GM19452 (cell line): ENCODE results near the gene GPR3.

Experiments used
- ATAC-seq: cut with Tn5 transposase; IDR thresholded peaks from one replicate; pipeline ENCODE4 v1.9.1; 2021; ENCODE audit not compliant: unreplicated experiment

GPR3 gene

DNA sequence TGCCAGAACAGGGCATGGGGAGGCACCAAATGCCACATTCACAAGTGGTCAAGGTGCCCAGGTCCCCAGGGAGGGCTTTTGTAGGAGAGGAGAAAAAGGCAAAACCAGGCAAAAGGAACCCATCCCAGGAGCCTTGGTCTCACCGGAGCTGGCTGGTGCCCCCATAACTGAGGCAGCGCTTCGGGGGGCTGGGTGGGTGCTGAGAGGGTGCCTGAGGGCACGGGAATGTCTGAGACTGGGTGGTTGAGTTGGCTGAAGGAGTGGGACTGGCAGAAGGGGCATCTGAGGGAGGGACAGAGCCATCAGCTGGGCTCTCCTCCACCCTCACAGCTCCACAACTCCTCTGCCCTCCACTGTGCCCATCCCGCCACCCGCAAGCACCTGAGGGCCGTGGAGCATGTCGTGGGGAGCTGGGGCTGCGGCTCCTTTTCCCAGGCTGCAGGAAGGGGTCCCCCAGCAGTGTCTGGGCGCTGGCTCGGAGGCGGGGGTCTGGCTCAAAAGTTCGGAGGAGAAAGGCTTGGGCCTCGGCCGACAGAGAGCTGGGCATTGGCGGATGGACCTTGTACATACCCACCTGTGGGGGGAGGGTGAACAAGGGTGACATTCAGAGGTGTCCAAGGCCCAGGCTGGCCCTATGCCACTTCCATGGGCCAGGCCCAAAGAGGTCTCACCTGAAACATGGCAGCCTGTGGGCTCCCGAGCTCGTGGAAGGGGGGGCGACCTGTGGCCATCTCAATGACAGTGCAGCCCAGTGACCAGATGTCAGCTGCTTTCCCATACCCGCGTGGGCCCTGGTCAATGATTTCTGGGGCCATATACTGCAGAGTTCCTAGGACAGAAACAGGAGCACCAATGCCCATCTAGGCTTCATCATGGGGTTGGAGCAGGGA lies 34.1 kb upstream of the GPR3 start:
- ATAC-seq = no peak

GRCh38 chr1:27358928-27359313 lies 33.5 kb upstream of the GPR3 start:
- no peak for ATAC-seq

DNA sequence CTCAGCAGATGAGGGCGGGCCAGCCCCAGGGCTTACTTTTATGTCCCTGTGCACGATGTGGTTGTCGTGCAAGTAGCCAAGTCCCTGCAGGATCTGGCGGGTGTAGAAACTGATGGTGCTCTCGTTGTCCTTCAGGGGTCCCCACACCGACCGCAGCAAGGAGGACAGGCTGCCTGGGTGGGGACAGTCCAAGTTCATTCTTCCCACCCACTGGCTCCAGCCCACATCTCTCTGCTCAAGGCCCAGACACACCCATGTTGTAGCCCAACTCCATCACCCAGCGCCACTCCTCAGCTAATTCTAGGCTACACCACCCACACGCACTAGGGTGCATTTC lies 32.6 kb upstream of the GPR3 start:
- ATAC-seq = no peak

DNA sequence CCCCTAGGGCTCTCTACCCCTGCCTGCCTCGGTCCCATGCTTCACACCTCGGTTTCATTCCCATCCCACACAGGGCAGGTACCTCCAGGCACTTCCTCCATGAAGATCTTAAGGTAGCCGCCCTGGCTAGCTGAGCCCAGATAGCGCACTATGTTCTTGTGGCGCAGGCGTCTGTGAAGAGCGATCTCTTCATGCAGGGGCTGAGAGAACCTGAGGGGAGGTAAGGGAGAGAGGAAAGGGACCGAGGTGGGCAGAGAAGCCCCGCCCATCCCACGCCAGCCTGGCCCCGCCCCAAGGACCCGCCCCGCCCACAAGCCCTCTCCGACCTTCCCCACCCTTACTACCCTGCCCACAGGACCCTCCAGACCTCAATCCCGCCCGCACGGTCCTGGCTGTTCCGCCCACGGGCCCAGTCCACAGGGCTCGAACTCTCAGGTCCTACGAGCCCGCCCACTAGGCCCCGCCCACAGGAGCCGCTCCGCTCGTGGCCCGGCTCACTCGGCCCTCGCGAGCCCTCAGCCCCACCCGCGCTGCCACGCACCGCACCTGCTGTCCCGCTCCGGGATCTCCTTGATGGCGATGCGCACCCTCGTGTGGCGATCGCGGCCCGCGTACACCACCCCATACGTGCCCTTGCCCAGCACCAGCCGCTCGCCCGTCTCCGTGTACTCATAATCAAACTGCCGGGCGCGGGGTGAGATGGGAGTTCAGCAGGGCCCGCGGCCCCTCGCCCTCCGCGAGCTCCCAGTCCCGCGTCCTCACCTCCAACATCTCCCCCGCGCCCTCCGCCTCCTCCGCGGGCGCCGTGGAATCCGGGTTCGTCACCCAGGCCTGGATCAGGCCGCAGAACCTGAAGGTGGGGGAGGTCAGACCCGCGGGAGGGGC lies 32.0 kb upstream of the GPR3 start:
- no peak for ATAC-seq

DNA sequence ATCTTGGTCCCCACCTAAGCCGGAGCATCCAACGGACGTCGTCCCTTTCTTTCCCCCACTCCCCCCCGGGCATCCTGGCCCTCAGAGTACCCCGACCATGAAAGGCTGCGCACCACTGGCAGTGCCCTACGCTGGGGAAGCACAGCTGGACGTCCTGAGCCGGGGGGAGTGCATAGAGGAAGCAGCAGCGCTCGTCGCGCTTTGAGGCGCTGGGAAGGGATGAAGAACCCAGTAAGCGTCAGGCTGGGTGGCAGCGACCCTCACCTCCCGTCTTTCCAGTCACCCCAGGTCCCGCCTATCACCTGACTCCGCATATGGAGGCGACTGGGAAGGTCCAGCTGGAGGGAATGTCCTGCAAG lies 31.4 kb upstream of the GPR3 start:
- ATAC-seq = no peak

- ATAC-seq = no peak
These were observed 30.9 kb upstream of the GPR3 start for GRCh38 chr1:27361553-27361952.

GRCh38 chr1:27363766-27364695 lies 28.4 kb upstream of the GPR3 start:
- ATAC-seq = no peak

DNA sequence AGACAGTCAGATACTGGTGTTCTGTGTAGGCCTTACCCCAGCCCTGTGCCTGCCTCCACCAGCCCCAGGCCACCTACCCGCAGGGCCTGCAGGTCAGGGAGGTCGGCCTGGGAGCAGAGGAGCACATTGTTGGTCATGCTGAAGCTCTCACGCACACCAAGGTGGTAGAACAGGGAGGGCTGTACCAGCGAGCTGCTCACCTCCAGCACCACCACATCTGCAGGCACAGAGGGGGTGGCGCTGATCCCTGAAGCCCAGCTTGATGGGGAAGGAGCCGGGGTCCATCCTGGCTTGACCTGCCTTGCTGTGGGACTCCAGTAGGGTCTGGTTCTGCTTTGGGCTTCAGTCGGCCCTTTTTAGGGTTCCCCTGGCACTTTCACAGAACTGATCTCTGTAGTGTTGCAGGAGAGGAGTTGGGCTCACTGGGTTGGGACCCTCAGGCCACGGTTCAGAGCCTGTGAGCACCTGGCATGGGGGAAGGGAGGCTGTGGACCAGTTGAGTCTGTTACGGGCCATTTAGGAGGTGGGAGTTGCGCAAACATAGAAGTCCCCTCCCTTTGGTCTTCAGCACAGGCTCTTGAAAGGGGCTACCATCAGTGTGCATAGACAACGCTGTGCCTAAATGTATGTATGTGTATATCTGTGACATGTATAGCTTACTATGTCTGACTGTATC lies 27.6 kb upstream of the GPR3 start:
- ATAC-seq = no peak

DNA sequence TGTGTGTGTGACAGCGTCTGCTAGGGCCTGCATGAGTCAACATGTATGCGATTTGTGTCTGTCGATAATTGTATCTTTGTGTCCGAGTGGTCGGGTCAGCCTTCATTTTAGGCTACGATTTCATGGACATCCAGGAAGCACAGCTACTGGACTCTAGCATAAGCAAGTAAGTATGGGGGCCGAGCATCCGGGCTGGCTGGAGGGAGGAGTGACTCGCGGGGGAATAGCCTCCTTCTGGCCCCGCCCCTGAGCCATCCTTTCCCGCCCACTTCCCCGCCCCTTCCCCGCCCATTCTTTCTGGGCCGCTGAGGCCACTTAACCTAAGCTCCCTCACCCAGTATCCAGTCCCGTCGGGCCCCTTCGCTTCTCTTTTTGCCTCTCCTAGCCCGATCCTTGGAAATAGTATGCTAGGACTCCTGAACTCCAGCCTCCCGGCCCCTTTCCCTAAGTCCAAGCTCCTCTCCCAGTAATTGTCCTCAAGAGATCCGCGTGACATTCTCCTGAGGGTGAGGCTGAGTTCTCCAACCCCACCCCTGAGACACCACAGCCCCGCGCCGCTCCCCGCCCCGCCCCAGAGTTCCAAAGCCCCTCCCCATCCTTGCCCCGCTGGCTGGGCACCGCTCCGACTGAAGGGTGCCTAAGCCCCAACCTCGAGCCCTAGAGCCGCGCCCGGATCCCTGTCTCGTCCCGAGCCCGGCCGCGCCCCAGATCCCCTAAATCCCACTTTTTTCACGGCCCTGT lies 26.9 kb upstream of the GPR3 start:
- no peak for ATAC-seq

- ATAC-seq = no peak
These were observed 26.4 kb upstream of the GPR3 start for GRCh38 chr1:27366113-27366410.

GRCh38 chr1:27366411-27367159 lies 25.8 kb upstream of the GPR3 start, which contains the start of gene MAP3K6:
TSS of gene MAP3K6 (minus strand) at chr1:27366961. CDS start at chr1:27366597, 364 bp downstream.
- no peak for ATAC-seq

DNA sequence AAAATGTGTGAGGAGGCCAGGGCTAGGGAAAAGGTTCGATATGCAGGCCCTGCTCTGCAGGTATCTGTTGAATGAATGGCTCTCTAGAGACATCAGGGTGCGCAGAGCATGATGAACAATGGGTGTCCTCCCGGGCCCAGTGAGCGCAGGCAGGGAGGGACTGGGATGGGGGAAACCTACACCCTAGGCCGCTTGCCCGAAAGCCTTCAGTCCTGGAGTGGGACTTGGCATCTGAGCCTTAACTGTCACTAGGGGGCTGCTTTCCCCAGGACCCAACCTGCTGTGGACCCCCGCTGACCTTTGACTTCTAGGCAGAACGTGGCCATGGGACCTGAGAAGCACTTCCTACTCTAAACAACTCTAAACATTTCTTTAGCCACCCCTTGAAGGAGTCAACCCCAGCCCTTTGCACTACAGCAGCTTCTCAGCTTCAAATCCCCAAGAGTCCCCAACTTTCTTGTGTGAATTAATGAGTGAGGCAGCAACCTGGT lies 25.2 kb upstream of the GPR3 start:
- ATAC-seq = no peak

GRCh38 chr1:27368869-27369582 lies 23.4 kb upstream of the GPR3 start:
- ATAC-seq = no peak

DNA sequence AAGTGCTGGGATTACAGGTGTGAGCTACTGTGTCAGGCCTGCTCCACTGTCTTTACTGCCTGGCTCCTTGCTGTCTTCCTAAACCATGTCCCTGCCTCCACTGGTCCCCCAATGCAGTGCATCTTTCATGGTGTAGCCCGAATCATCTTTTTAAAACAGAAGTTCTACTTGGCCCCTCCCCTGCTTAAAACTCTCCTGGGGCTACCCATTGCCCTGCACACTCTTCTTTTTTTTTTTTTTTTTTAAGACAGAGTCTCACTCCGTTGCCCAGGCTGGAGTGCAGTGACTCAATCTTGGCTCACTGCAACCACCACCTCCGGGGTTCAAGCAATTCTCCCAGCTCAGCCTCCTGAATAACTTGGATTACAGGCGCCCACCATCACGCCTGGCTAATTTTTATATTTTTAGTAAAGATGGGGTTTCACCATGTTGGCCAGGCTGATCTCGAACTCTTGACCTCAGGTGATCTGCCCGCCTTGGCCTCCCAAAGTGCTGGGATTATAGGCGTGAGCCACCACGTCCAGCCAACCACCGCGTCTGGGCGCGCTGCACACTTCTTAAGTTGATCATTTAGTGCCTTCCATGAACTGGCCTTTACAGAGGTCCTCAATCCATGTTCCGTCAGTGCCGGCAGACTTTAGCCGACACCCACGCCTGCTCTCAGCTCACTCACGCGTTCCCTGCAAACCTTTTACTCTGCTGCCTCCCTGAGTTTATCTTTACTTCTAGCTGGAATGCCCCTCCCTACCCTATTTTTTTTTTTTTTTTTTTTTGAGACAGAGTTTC lies 20.2 kb upstream of the GPR3 start:
- no peak for ATAC-seq

DNA sequence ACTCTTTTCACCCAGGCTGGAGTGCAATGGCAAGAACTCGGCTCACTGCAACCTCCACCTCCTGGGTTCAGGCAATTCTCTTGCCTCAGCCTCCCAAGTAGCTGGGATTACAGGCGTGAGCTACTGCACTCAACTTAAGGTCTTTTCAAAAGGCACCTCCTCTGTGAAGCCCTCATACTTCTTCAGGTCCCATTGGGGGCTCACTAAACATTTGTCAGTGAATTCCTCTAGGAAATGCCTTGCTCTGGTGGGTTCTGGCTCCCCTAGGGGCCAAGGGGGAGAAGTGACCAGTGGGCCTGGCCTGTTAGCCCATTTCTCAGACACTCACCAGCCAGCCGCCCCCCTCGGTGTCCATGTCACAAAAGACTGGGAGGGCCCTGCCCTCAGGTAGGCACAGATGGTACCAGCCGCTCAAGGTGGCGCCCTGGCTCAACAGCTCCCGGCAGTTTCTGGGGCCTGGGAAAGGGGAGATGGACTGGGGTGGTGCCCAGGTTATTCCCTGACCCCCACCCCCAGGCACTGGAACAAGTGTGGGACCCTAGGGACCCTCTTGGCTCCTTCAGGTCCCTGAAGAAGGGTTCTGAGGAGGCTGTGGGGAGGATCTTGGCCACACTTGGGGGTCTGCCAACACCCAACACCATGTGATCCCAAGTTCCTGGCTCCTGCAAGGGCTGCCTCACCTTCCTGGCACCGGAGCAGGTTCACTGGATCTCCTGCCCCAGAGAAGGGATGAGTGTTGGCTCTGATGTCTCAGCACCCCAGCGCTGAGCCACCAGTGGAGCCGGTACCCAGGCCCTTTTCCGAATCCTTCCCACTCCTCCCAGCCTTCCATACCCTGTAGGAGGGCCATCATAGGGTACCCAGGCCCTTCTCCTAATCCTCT lies 19.4 kb upstream of the GPR3 start:
- ATAC-seq = no peak

GRCh38 chr1:27374362-27375086 lies 17.9 kb upstream of the GPR3 start, which contains the start of gene FCN3:
TSS of gene FCN3 (minus strand) at chr1:27374824. CDS start at chr1:27374818, 6 bp downstream.
- ATAC-seq = no peak
